NCI-H146 (cell line): ENCODE data around the gene MINDY4.

Experiments
- DNase-seq: peaks from one replicate; lab custom pipeline; 2025; lab: John Stamatoyannopoulos, UW

The MINDY4 gene

GRCh38 chr7:30903146-30903545 is 131.9 kb downstream of the MINDY4 start:
- no peak for DNase-seq

- no peak for DNase-seq
These were observed 133.3 kb downstream of the MINDY4 start for GRCh38 chr7:30904561-30904960.

- no peak for DNase-seq
These were observed 134.1 kb downstream of the MINDY4 start for GRCh38 chr7:30905078-30906012.

- DNase-seq = no peak
These were observed 134.8 kb downstream of the MINDY4 start for GRCh38 chr7:30906014-30906413.

- no peak for DNase-seq
These were observed 135.5 kb downstream of the MINDY4 start for GRCh38 chr7:30906515-30907240.

- no peak for DNase-seq
These were observed 136.5 kb downstream of the MINDY4 start for GRCh38 chr7:30907527-30908267.

- DNase-seq = no peak
These were observed 137.5 kb downstream of the MINDY4 start for GRCh38 chr7:30908681-30909080.

- no peak for DNase-seq
These were observed 138.2 kb downstream of the MINDY4 start for GRCh38 chr7:30909431-30909830.

GRCh38 chr7:30910411-30911073 is 139.3 kb downstream of the MINDY4 start:
- no peak for DNase-seq

- DNase-seq = no peak
These were observed 139.9 kb downstream of the MINDY4 start for GRCh38 chr7:30911133-30911532.

GRCh38 chr7:30911561-30911969 is 140.3 kb downstream of the MINDY4 start, which contains the start of gene AQP1:
Gene AQP1, plus strand, starts transcription at chr7:30911853. Its CDS starts 57 bp downstream, at chr7:30911910.
- no peak for DNase-seq

- no peak for DNase-seq
These were observed 141.0 kb downstream of the MINDY4 start for GRCh38 chr7:30912021-30912730.

- no peak for DNase-seq
These were observed 141.4 kb downstream of the MINDY4 start for GRCh38 chr7:30912731-30912985.

- DNase-seq = no peak
These were observed 142.0 kb downstream of the MINDY4 start for GRCh38 chr7:30912986-30913811.

GRCh38 chr7:30913821-30914515 is 142.8 kb downstream of the MINDY4 start:
- no peak for DNase-seq

- no peak for DNase-seq
These were observed 143.4 kb downstream of the MINDY4 start for GRCh38 chr7:30914596-30914995.

GRCh38 chr7:30915005-30915601 is 143.9 kb downstream of the MINDY4 start:
- no peak for DNase-seq

GRCh38 chr7:30915751-30916150 is 144.5 kb downstream of the MINDY4 start:
- DNase-seq = no peak

- no peak for DNase-seq
These were observed 145.0 kb downstream of the MINDY4 start for GRCh38 chr7:30916255-30916654.
